ENCODE results near the gene SLC6A4. TPM values are rescaled to one million over a fixed set of nuclear protein-coding genes. Genes with fewer than 3 reads are reported as not detected.
"Not testable (repeated sequence)": the region's sequence is repeated elsewhere in the genome, so short reads cannot be mapped to it uniquely, and the experiment has no call there.

Gene SLC6A4
- total RNA-seq, 1 donor from 2014 or later = 140 TPM

DNA sequence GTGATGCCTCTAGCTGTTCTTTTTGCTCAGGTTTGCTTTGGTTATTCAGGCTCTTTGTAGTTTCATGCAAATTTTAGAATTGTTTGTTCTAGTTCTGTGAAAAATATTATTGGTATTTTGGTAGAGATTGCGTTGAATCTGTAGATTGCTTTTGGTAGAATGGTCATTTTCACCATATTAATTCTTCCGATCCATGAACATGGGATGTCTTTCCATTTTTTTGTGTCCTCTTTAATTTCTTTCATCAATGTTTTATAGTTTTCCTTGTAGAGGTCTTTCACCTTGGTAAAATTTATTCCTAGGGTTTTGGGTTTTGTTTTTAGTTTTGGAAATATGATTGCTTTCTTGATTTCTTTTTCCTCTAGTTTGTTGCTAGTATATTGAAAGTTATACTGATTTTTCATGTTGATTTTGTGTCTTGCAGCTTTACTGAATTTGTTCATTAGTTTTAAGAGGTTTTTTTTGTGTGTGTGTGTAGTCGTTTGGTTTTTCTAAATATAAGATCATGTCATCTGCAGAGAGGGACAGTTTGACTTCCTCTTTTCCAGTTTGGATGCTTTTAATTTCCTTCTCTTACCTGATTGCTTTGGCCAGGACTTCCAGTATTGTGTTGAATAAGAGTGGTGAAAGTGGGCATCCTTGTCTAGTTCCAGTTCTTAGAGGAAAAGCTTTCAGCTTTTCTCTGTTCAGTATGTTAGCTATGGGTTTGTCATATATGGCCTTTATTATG lies 76.4 kb downstream of the SLC6A4 start:
- intact Hi-C loops (cut with DNase I) = no loop called here
- DNase-seq (no peak), ATAC-seq (no peak)
- Histone ChIP-seq H3K36me3 (peaks cover 4% of the 10 kb centered on the region), H3K27ac (no peak overlapping the region), H3K4me1 (no peaks in the 10 kb centered on the region), H3K9me3 (no peaks in the 10 kb centered on the region), H3K4me3 (no peak overlapping the region), H3K27me3 (ENCODE audit: low read depth) (no peaks in the 10 kb centered on the region)
- TF ChIP-seq, protein P1, sequence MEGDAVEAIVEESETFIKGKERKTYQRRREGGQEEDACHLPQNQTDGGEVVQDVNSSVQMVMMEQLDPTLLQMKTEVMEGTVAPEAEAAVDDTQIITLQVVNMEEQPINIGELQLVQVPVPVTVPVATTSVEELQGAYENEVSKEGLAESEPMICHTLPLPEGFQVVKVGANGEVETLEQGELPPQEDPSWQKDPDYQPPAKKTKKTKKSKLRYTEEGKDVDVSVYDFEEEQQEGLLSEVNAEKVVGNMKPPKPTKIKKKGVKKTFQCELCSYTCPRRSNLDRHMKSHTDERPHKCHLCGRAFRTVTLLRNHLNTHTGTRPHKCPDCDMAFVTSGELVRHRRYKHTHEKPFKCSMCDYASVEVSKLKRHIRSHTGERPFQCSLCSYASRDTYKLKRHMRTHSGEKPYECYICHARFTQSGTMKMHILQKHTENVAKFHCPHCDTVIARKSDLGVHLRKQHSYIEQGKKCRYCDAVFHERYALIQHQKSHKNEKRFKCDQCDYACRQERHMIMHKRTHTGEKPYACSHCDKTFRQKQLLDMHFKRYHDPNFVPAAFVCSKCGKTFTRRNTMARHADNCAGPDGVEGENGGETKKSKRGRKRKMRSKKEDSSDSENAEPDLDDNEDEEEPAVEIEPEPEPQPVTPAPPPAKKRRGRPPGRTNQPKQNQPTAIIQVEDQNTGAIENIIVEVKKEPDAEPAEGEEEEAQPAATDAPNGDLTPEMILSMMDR (IDR thresholded peaks at IDR 0.05) = no peak

DNA sequence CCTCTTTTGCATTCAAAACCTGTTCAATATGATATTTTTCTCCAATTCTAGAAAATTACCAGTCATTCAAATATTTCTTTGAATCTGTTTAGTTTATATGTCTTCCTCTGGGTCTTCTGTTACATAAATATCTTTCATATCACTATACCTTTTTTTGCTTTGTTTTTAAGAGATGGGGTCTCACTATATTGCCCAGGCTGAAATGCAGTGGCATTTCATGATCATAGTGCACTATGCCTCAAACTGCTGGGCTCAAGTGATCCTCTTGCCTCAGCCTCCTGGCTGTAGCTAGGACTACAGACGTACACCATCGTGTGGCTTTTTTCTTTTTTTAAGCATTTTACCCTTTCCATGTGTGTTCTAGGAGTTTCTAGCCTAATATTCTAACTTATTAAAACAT lies 80.1 kb downstream of the SLC6A4 start:
- no peaks in the 10 kb centered on the region for H3K4me1 ChIP-seq
- ATAC-seq = no peak

DNA sequence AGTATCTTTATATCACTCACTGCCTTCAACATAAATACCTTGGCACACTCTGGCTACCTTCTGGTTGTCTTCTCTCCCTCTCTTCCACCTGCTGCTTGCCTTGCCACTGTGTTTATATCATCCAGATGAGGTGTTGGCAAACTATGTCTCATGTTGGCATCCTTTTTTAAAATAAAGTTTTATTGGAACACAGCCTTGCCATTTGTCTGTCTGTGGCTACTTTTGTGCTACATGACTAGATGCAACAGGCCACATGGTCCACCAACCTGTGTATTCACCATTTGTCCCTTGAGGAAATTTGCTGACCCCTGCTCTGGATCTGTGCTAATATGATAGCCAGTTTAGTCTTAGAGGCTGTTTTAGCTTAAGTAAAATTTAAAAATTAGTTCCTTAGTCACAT lies 82.0 kb downstream of the SLC6A4 start:
- Histone ChIP-seq H3K36me3 (peaks cover 11% of the 10 kb centered on the region), H3K27ac (no peak overlapping the region), H3K4me1 (no peaks in the 10 kb centered on the region), H3K27me3 (ENCODE audit: low read depth) (no peaks in the 10 kb centered on the region), H3K9me3 (no peaks in the 10 kb centered on the region), H3K4me3 (no peak overlapping the region)
- intact Hi-C loops (cut with DNase I) = no loop called here
- TF ChIP-seq, protein P1 (IDR thresholded peaks at IDR 0.05) = no peak
- ATAC-seq (no peak), DNase-seq (no peak)

More for the DNA sequence above, 80.1 kb downstream of the SLC6A4 start:
- no peak for DNase-seq
- H3K27me3 ChIP-seq (ENCODE audit: low read depth) = no peaks in the 10 kb centered on the region
- intact Hi-C loops (cut with DNase I) = no loop called here
- peaks cover 11% of the 10 kb centered on the region for H3K36me3 ChIP-seq
- no peak overlapping the region for H3K4me3 ChIP-seq
- H3K27ac ChIP-seq = no peak overlapping the region
- no peaks in the 10 kb centered on the region for H3K9me3 ChIP-seq
- TF ChIP-seq, protein P1 (IDR thresholded peaks at IDR 0.05) = no peak

DNA sequence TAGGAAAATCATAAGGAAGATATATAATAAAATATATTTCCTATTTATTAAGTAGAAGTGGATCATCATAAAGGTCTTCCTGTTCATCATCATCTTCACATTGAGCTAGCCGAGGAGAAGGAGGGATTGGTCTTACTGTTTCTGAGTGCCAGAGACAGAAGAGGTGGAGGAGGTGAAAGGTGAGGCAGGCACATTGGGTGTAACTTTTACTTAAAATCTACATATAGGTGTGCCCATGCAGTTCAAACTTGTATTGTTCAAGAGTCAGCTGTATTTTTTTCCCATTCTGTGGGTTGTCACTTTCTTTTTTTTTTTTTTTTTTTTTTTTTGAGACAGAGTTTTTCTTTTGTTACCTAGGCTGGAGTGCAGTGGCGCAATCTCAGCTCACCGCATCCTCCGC lies 84.0 kb downstream of the SLC6A4 start:
- TF ChIP-seq, protein P1 (IDR thresholded peaks at IDR 0.05) = no peak
- Histone ChIP-seq H3K27ac (no peak overlapping the region), H3K36me3 (peaks cover 11% of the 10 kb centered on the region), H3K27me3 (ENCODE audit: low read depth) (no peaks in the 10 kb centered on the region), H3K9me3 (no peaks in the 10 kb centered on the region), H3K4me1 (no peaks in the 10 kb centered on the region), H3K4me3 (no peak overlapping the region)
- no peak for ATAC-seq
- no peak for DNase-seq
- intact Hi-C loops (cut with DNase I) = no loop called here

DNA sequence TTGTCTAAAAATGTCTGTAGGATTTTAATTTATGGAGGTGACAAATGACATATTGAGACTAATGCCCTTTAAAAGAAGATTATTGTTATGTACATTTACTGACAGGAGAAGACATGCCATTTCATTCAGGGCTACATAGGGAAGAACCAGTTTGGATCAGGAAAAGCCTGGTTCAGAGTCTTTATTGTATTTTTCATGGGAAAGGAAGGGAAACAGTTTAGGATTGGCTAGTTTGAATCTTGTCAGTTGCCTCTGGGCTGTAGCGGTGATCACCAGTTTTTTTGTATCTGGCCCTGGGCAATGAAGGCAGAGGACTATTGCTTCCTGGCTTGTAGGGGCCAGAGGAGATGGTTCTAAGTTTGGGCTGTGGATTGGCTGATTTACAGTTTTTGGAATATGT lies 87.1 kb downstream of the SLC6A4 start:
- ATAC-seq (no peak), DNase-seq (no peak)
- Histone ChIP-seq H3K27me3 (ENCODE audit: low read depth) (no peaks in the 10 kb centered on the region), H3K27ac (no peak overlapping the region), H3K4me3 (no peak overlapping the region), H3K36me3 (peaks cover 11% of the 10 kb centered on the region), H3K9me3 (no peaks in the 10 kb centered on the region), H3K4me1 (no peaks in the 10 kb centered on the region)
- intact Hi-C loops (cut with DNase I) = no loop called here
- TF ChIP-seq, protein P1 (IDR thresholded peaks at IDR 0.05) = no peak

DNA sequence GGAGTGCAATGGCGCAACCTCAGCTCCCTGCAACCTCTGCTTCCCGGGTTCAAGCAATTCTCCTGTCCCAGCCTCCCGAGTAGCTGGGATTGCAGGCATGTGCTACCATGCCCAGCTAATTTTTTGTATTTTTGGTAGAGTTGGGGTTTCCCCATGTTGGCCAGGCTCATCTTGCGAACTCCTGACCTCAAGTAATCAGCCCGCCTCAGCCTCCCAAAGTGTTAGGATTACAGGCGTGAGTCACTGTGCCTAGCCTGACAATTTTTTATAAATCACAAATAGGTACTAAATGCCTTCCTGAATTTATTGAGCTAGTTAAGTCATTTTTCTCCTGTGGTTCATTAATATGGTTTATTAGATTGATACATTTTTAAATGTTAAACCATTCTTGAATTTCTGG lies 87.6 kb downstream of the SLC6A4 start:
- intact Hi-C loops (cut with DNase I); DNase-seq; ATAC-seq; H3K9me3 ChIP-seq; H3K27me3 ChIP-seq (ENCODE audit: low read depth); H3K27ac ChIP-seq; H3K4me1 ChIP-seq; H3K4me3 ChIP-seq: not testable (repeated sequence)
- peaks cover 11% of the 10 kb centered on the region for H3K36me3 ChIP-seq

Other genes with a start within 250 kb of the SLC6A4 start
- 33.1 TPM for gene NSRP1, start 118.9 kb downstream of the SLC6A4 start, total RNA-seq
- gene BLMH, start 56.2 kb upstream of the SLC6A4 start, total RNA-seq = 27.4 TPM
- not detected for gene TMIGD1, start 98.4 kb upstream of the SLC6A4 start, total RNA-seq
- gene CPD, start 143.2 kb upstream of the SLC6A4 start, total RNA-seq = 68.9 TPM
- gene GOSR1, start 241.7 kb upstream of the SLC6A4 start, total RNA-seq = 50.9 TPM